Measurements from ENCODE around the gene LDAF1. TPM values are rescaled to one million over a fixed set of nuclear protein-coding genes. Genes with fewer than 3 reads are reported as not detected.

LDAF1 gene
- total RNA-seq, 2 donors from 2014 or later = 16.5 to 28.8 TPM

DNA sequence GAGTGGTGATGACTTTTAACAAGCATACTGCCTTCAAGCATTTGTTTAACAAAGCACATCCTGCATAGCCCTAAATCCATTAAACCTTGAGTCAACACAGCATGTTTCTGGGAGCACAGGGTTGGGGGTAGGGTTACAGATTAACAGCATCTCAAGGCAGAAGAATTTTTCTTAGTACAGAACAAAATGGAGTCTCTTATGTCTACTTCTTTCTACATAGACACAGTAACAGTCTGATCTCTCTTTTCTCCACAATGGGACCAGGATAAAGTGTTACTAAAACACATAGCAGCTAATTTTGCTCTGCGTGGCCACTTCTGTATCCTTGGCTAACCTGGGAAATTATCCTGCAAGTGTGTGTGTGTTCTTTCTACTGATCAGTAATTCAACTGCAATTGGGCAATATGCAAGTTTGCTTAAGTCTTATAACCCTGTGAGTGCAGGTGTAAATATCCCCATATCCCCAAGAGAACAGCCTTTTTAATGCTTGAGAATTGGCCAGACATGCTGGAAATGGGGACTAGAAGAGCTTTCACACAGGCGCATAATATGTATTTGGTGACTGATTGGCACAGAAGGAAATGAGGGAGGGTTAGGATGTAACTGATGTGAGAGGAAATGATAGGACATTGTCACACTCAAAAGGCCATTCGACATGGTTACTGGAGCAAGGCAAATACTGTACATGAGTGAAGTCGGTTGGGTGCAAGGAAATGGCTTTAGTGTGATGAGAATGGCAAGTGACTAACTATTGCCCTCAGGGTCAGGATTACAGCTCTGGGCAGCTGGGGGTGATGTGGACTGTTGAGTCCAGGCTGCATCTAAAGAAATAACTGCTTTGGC lies 64.2 kb downstream of the LDAF1 start:
- peaks cover 5% of the 10 kb centered on the region for H3K4me1 ChIP-seq (ENCODE audit: control insufficient read depth, insufficient read depth, low read length)
- 66 to 73% methylated on average over 4 of the region's 4 CpGs for WGBS, 2 experiments (ENCODE audit: insufficient coverage in 1 of 2, insufficient read length in 1 of 2)
- Mint-ChIP-seq H3K4me1 (peaks cover 42% of the 10 kb centered on the region), H3K4me3 (peak overlapping the region; percentile 43), H3K27me3 (ENCODE audit: insufficient read depth) (peaks cover 65% of the 10 kb centered on the region), H3K27ac (peak overlapping the region; percentile 89), H3K9me3 (peaks cover 3% of the 10 kb centered on the region), H3K36me3 (ENCODE audit: low read depth) (no peaks in the 10 kb centered on the region)
- no peaks in the 10 kb centered on the region for H3K36me3 ChIP-seq (ENCODE audit: control insufficient read depth, insufficient read depth, low read length)
- no peaks in the 10 kb centered on the region for H3K27me3 ChIP-seq (ENCODE audit: control insufficient read depth, insufficient read depth, low read length, poor library complexity, severe bottlenecking)
- no peak overlapping the region for H3K9ac ChIP-seq (ENCODE audit: extremely low read depth, low read length, poor library complexity, severe bottlenecking)
- peak overlapping the region; percentile 35 for H3K4me3 ChIP-seq (ENCODE audit: low read length)
- TF ChIP-seq, protein P1, sequence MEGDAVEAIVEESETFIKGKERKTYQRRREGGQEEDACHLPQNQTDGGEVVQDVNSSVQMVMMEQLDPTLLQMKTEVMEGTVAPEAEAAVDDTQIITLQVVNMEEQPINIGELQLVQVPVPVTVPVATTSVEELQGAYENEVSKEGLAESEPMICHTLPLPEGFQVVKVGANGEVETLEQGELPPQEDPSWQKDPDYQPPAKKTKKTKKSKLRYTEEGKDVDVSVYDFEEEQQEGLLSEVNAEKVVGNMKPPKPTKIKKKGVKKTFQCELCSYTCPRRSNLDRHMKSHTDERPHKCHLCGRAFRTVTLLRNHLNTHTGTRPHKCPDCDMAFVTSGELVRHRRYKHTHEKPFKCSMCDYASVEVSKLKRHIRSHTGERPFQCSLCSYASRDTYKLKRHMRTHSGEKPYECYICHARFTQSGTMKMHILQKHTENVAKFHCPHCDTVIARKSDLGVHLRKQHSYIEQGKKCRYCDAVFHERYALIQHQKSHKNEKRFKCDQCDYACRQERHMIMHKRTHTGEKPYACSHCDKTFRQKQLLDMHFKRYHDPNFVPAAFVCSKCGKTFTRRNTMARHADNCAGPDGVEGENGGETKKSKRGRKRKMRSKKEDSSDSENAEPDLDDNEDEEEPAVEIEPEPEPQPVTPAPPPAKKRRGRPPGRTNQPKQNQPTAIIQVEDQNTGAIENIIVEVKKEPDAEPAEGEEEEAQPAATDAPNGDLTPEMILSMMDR (conservative IDR thresholded peaks at IDR 0.05) = no peak
- no peaks in the 10 kb centered on the region for H3K9me3 ChIP-seq (ENCODE audit: control insufficient read depth, low read length)
- DNase-seq = no peak
- H3K27ac ChIP-seq (ENCODE audit: low read depth, low read length) = no peak overlapping the region

DNA sequence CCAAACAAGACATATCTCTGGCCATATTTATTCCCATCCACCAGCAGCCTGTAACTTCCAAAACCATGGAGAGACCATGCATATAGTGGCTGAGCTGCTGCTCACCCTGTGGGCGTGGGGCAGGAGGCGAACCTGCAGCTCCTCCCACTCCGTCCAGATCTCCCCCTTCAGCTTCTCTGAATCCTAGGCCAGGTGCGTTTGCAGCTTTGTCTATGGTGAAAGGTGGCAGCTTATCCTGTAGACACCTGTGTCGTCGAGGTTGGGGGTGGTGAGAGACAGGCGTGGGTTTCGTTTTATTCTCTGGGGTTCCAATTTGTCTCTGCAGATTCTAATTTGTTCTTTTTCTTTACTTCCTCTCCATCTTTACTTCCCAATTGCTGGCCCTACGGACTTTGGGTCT lies 65.3 kb downstream of the LDAF1 start:
- Histone ChIP-seq H3K27me3 (ENCODE audit: control insufficient read depth, insufficient read depth, low read length, poor library complexity, severe bottlenecking) (no peaks in the 10 kb centered on the region), H3K4me1 (ENCODE audit: control insufficient read depth, insufficient read depth, low read length) (peaks cover 5% of the 10 kb centered on the region), H3K9ac (ENCODE audit: extremely low read depth, low read length, poor library complexity, severe bottlenecking) (no peak overlapping the region), H3K4me3 (ENCODE audit: low read length) (no peak overlapping the region), H3K36me3 (ENCODE audit: control insufficient read depth, insufficient read depth, low read length) (no peaks in the 10 kb centered on the region), H3K9me3 (ENCODE audit: control insufficient read depth, low read length) (no peaks in the 10 kb centered on the region), H3K27ac (ENCODE audit: low read depth, low read length) (no peak overlapping the region)
- 78 to 89% methylated on average over 1 to 9 of the region's 9 CpGs for WGBS, 2 experiments (ENCODE audit: insufficient coverage in 1 of 2, insufficient read length in 1 of 2)
- DNase-seq = peak; percentile 49
- Mint-ChIP-seq H3K4me1 (peaks cover 44% of the 10 kb centered on the region), H3K4me3 (peak overlapping the region; percentile 5), H3K36me3 (ENCODE audit: low read depth) (no peaks in the 10 kb centered on the region), H3K9me3 (peaks cover 3% of the 10 kb centered on the region), H3K27ac (no peak overlapping the region), H3K27me3 (ENCODE audit: insufficient read depth) (peaks cover 68% of the 10 kb centered on the region)
- TF ChIP-seq, protein P1 (conservative IDR thresholded peaks at IDR 0.05) = no peak

DNA sequence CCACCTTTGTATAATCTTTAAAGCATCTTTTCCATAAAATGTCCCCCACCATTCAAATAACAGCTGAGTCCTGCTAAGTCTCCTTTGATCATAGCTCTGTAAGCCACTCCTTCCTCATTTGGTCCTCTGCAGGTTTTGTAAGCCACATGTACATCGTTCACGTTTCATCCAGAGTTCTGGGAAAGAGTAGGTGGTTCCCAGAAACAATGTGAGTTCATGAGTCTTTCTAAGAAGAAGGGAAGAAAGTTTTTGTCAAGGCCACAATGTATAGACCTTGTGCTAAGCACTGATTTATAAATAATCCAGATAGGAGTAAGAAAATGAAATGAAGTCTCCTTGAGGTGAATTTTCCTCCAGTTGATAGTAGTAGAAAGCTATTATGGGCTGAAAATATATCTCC lies 66.3 kb downstream of the LDAF1 start:
- Histone ChIP-seq H3K27ac (ENCODE audit: low read depth, low read length) (no peak overlapping the region), H3K9ac (ENCODE audit: extremely low read depth, low read length, poor library complexity, severe bottlenecking) (no peak overlapping the region), H3K4me3 (ENCODE audit: low read length) (no peak overlapping the region), H3K27me3 (ENCODE audit: control insufficient read depth, insufficient read depth, low read length, poor library complexity, severe bottlenecking) (no peaks in the 10 kb centered on the region), H3K36me3 (ENCODE audit: control insufficient read depth, insufficient read depth, low read length) (no peaks in the 10 kb centered on the region), H3K4me1 (ENCODE audit: control insufficient read depth, insufficient read depth, low read length) (peaks cover 5% of the 10 kb centered on the region), H3K9me3 (ENCODE audit: control insufficient read depth, low read length) (no peaks in the 10 kb centered on the region)
- no peak for DNase-seq
- Mint-ChIP-seq H3K4me1 (peaks cover 44% of the 10 kb centered on the region), H3K36me3 (ENCODE audit: low read depth) (no peaks in the 10 kb centered on the region), H3K27ac (no peak overlapping the region), H3K4me3 (no peak overlapping the region), H3K9me3 (peaks cover 3% of the 10 kb centered on the region), H3K27me3 (ENCODE audit: insufficient read depth) (peaks cover 72% of the 10 kb centered on the region)
- WGBS, 2 experiments (ENCODE audit: insufficient coverage in 1 of 2, insufficient read length in 1 of 2) = 91 to 92% methylated on average over 2 of the region's 2 CpGs
- TF ChIP-seq, protein P1 (conservative IDR thresholded peaks at IDR 0.05) = no peak
